Prostate gland (tissue), 2 donors: ENCODE measurements around the gene CLCNKA. TPM values are rescaled to one million over a fixed set of nuclear protein-coding genes. Genes with fewer than 3 reads are reported as not detected.

ENCODE experiments used
- DNase-seq: peaks from one replicate; pipeline ENCODE4 v3.0.0-alpha.2; 2019; ENCODE audit warnings: low spot score
- H3K27ac ChIP-seq, 2 donors: fragments of 200-600 bp; sonication (generic); 2 replicates each; pipeline ENCODE4 v1.5.1; 2017 to 2019
- H3K27me3 ChIP-seq: fragments of 200-600 bp; sonication (generic); replicated peaks from 2 replicates; pipeline ENCODE4 v1.5.1; 2019; ENCODE audit not compliant: insufficient read depth
- H3K36me3 ChIP-seq, 2 donors: fragments of 200-600 bp; sonication (generic); 1 replicate in 1 of 2; 2 replicates in 1 of 2; pipeline versions ENCODE4 v1.5.1 to v1.8.1; 2017 to 2019
- H3K4me1 ChIP-seq: fragments of 200-600 bp; sonication (generic); replicated peaks from 2 replicates; pipeline ENCODE4 v1.5.1; 2019
- H3K4me3 ChIP-seq, 2 donors: fragments of 200-600 bp; sonication (generic); 2 replicates each; pipeline ENCODE4 v1.5.1; 2017 to 2019
- H3K9me3 ChIP-seq: fragments of 200-600 bp; sonication (generic); 2 replicates; pipeline ENCODE4 v1.5.1; 2017
- CTCF ChIP-seq, 4 experiments: fragments of 200-600 bp in 2 of 4; fragments of 450-650 bp in 2 of 4; sonication (generic) in 2 of 4; IDR thresholded peaks; 1 replicate in 3 of 4; 2 replicates in 1 of 4; pipeline ENCODE4 v1.5.1; 2016 to 2019; ENCODE audit warnings: antibody characterized with exemption in 4 of 4, mild to moderate bottlenecking in 2 of 4, moderate library complexity in 2 of 4
- POLR2A ChIP-seq: fragments of 450-650 bp; IDR thresholded peaks from one replicate; pipeline ENCODE4 v1.6.1; 2016; ENCODE audit warnings: antibody characterized with exemption, mild to moderate bottlenecking
- POLR2AphosphoS5 ChIP-seq: sonication (generic); formaldehyde crosslinking; IDR thresholded peaks from one replicate; pipeline ENCODE4 v1.6.1; 2017; ENCODE audit warnings: antibody characterized with exemption
- WGBS: methylation state at CpG from one replicate; pipeline ENCODE4 v1.1.5; 2018; 5-methylcytosine and 5-hydroxymethylcytosine counted together
- intact Hi-C: fragments of 100-400 bp; cut with DNase I; formaldehyde crosslinking; loops from one replicate; pipeline ENCODE4 v1.14.2; 2022
- total RNA-seq, 2 donors: library from RNA; depleted of rRNA; stranded (reverse); fragments of >200 nt; gene quantifications; one replicate each; pipeline ENCODE4 v1.1.0, GENCODE V29; 2016

CLCNKA gene
- total RNA-seq, 2 donors from 2014 or later = 0.41 to 2.1 TPM

- DNase-seq = no peak
- no peaks in the 10 kb centered on the region for H3K27me3 ChIP-seq
- TF ChIP-seq CTCF (IDR thresholded peaks at IDR 0.05) (no peak), POLR2A (no peak), POLR2AphosphoS5 (no peak)
- WGBS = 61% methylated on average over 9 of the region's 9 CpGs
- H3K27ac ChIP-seq = no peak overlapping the region
- H3K36me3 ChIP-seq = no peaks in the 10 kb centered on the region
- no peaks in the 10 kb centered on the region for H3K4me1 ChIP-seq
- H3K9me3 ChIP-seq = no peaks in the 10 kb centered on the region
- intact Hi-C loops = loop anchor here (5.0 kb wide), 1 partner anchor 50 kb away; no protein-coding TSS in a partner anchor
- no peak overlapping the region for H3K4me3 ChIP-seq
These were observed 15.0 kb upstream of the CLCNKA start for GRCh38 chr1:16006552-16007485.

- H3K36me3 ChIP-seq = no peaks in the 10 kb centered on the region
- no peaks in the 10 kb centered on the region for H3K27me3 ChIP-seq
- H3K4me1 ChIP-seq = no peaks in the 10 kb centered on the region
- intact Hi-C loops = loop anchor here (5.0 kb wide), 1 partner anchor 49 kb away; no protein-coding TSS in a partner anchor
- WGBS = 74% methylated on average over 6 of the region's 6 CpGs
- TF ChIP-seq POLR2AphosphoS5 (no peak), CTCF (IDR thresholded peaks at IDR 0.05) (no peak), POLR2A (no peak)
- DNase-seq = no peak
- no peaks in the 10 kb centered on the region for H3K9me3 ChIP-seq
- no peak overlapping the region for H3K4me3 ChIP-seq
- H3K27ac ChIP-seq = no peak overlapping the region
These were observed 14.0 kb upstream of the CLCNKA start for GRCh38 chr1:16007671-16008341.

GRCh38 chr1:16009030-16009460 is 12.8 kb upstream of the CLCNKA start:
- Histone ChIP-seq H3K4me1 (peaks cover 2% of the 10 kb centered on the region), H3K9me3 (no peaks in the 10 kb centered on the region), H3K36me3 (no peaks in the 10 kb centered on the region), H3K27ac (no peak overlapping the region), H3K27me3 (no peaks in the 10 kb centered on the region), H3K4me3 (no peak overlapping the region)
- peak; percentile 73 for DNase-seq
- intact Hi-C loops = loop anchor here (1.0 to 5.0 kb wide), 2 partner anchors 23 to 48 kb away; no protein-coding TSS in a partner anchor
- no peak for TF ChIP-seq POLR2A
- peak; percentile 95 to 99 (median 97) for TF ChIP-seq CTCF (IDR thresholded peaks at IDR 0.05)
- 7% methylated on average over 4 of the region's 4 CpGs for WGBS

GRCh38 chr1:16009678-16010077 is 12.2 kb upstream of the CLCNKA start:
- no peaks in the 10 kb centered on the region for H3K9me3 ChIP-seq
- peaks cover 7% of the 10 kb centered on the region for H3K4me1 ChIP-seq
- 90% methylated on average over 11 of the region's 11 CpGs for WGBS
- no peak overlapping the region for H3K4me3 ChIP-seq
- H3K36me3 ChIP-seq = no peaks in the 10 kb centered on the region
- TF ChIP-seq CTCF (IDR thresholded peaks at IDR 0.05) (no peak), POLR2AphosphoS5 (no peak), POLR2A (no peak)
- intact Hi-C loops = loop anchor here (1.0 to 5.0 kb wide), 2 partner anchors 23 to 48 kb away; no protein-coding TSS in a partner anchor
- H3K27ac ChIP-seq = no peak overlapping the region
- no peak for DNase-seq
- H3K27me3 ChIP-seq = no peaks in the 10 kb centered on the region
